Esophagus squamous epithelium (tissue), 5 donors: Measurements from ENCODE around the gene SIAH3. TPM values are rescaled to one million over a fixed set of nuclear protein-coding genes. Genes with fewer than 3 reads are reported as not detected.

Experiments used
- DNase-seq: peaks from one replicate; lab custom pipeline; 2025; lab: John Stamatoyannopoulos, UW
- H3K27ac ChIP-seq, 4 donors: fragments of 200-600 bp; sonication (generic); one replicate each; pipeline ENCODE4 v1.5.1; 2016 to 2019; ENCODE audit warnings: mild to moderate bottlenecking in 1 of 4
- H3K27me3 ChIP-seq, 4 donors: fragments of 200-600 bp; sonication (generic); 1 replicate in 3 of 4; 2 replicates in 1 of 4; pipeline versions ENCODE4 v1.5.1 to v1.6.0; 2017 to 2021; ENCODE audit warnings: antibody characterized with exemption in 1 of 4
- H3K36me3 ChIP-seq, 3 donors: fragments of 200-600 bp; sonication (generic); one replicate each; pipeline ENCODE4 v1.5.1; 2016 to 2019
- H3K4me1 ChIP-seq, 3 donors: fragments of 200-600 bp; sonication (generic); one replicate each; pipeline ENCODE4 v1.5.1; 2017 to 2019
- H3K4me3 ChIP-seq, 4 donors: fragments of 200-600 bp; sonication (generic); 1 replicate in 3 of 4; 2 replicates in 1 of 4; pipeline ENCODE4 v1.5.1; 2016 to 2019; ENCODE audit warnings: mild to moderate bottlenecking in 2 of 4, moderate library complexity in 1 of 4
- H3K9me3 ChIP-seq, 3 donors: fragments of 200-600 bp; sonication (generic); one replicate each; pipeline ENCODE4 v1.5.1; 2016 to 2019
- CTCF ChIP-seq, 6 experiments: fragments of 450-650 bp in 4 of 6; fragments of 200-600 bp in 2 of 6; sonication (generic) in 2 of 6; IDR thresholded peaks; one replicate each; pipeline ENCODE4 v1.5.1; 2016 to 2019; ENCODE audit warnings: antibody characterized with exemption in 6 of 6, mild to moderate bottlenecking in 4 of 6, moderate library complexity in 4 of 6
- POLR2A ChIP-seq, 4 donors: fragments of 450-650 bp; IDR thresholded peaks; one replicate each; pipeline ENCODE4 v1.6.1; 2017; ENCODE audit warnings: antibody characterized with exemption in 4 of 4, mild to moderate bottlenecking in 4 of 4, moderate library complexity in 3 of 4
- WGBS, 2 donors: methylation state at CpG; one replicate each; pipeline ENCODE4 v1.1.5; 2018; 5-methylcytosine and 5-hydroxymethylcytosine counted together
- intact Hi-C: fragments of 100-400 bp; cut with DNase I; formaldehyde crosslinking; loops from one replicate; pipeline ENCODE4 v1.15.0; 2022
- total RNA-seq, 4 donors: library from RNA; depleted of rRNA; stranded (reverse); fragments of >200 nt; gene quantifications; one replicate each; pipeline ENCODE4 v1.1.0, GENCODE V29; 2016
- donor health status: DM: yes; HTN: yes; CAD: no.

Gene SIAH3
- total RNA-seq, 4 donors from 2014 or later, result 0.09 TPM; not detected in 3

GRCh38 chr13:45865414-45865813, 13.9 kb upstream of the SIAH3 start:
- 60% methylated on average over 1 of the region's 2 CpGs for whole genome bisulfite sequencing, 2 donors

GRCh38 chr13:45863709-45864590, 12.4 kb upstream of the SIAH3 start:
- H3K27ac ChIP-seq, result no peak overlapping the region
- no peak for TF ChIP-seq CTCF (IDR thresholded peaks at IDR 0.05)
- TF ChIP-seq POLR2A (IDR thresholded peaks at IDR 0.05), result no peak
- no peak overlapping the region for H3K4me3 ChIP-seq
- H3K27me3 ChIP-seq, result peaks cover 0 to 31% (median 0%) of the 10 kb centered on the region in 4 donors
- WGBS, 2 donors, result 64 to 68% methylated on average over 10 of the region's 10 CpGs
- intact Hi-C loops, result no loop called here
- DNase-seq, result no peak
- H3K9me3 ChIP-seq, result no peaks in the 10 kb centered on the region
- H3K4me1 ChIP-seq, result no peaks in the 10 kb centered on the region
- H3K36me3 ChIP-seq, result no peaks in the 10 kb centered on the region

More at GRCh38 chr13:45865414-45865813, 13.9 kb upstream of the SIAH3 start:
- Histone ChIP-seq H3K36me3 (no peaks in the 10 kb centered on the region), H3K27ac (no peak overlapping the region), H3K4me3 (no peak overlapping the region), H3K9me3 (no peaks in the 10 kb centered on the region), H3K4me1 (no peaks in the 10 kb centered on the region), H3K27me3 (peaks cover 0 to 22% (median 0%) of the 10 kb centered on the region in 4 donors)
- intact Hi-C loops, result no loop called here
- no peak for TF ChIP-seq CTCF (IDR thresholded peaks at IDR 0.05)
- TF ChIP-seq POLR2A (IDR thresholded peaks at IDR 0.05), result no peak
- no peak for DNase-seq

- no peak for TF ChIP-seq POLR2A (IDR thresholded peaks at IDR 0.05)
- TF ChIP-seq CTCF (IDR thresholded peaks at IDR 0.05), result no peak
Measured at GRCh38 chr13:45861322-45861721, 9.8 kb upstream of the SIAH3 start.

DNA sequence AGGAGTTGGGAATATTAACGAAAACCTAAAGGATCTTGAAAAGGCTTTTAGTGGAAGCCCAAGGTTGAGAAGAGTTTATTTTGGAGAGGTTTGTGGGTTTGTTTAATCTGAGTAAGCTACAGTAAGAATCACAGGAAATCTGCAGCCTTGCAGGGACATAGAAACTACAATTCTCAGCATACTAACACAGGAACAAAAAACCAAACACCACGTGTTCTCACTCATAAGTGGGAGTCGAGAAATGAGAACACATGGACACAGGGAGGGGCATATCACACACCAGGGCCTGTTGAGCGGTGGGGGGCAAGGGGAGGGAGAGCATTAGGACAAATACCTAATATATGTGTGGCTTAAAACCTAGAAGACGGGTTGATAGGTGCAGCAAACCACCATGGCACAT, 8.7 kb upstream of the SIAH3 start:
- Histone ChIP-seq H3K4me1 (no peaks in the 10 kb centered on the region), H3K4me3 (no peak overlapping the region), H3K27ac (no peak overlapping the region), H3K27me3 (peaks cover 0 to 38% (median 0%) of the 10 kb centered on the region in 4 donors), H3K9me3 (no peaks in the 10 kb centered on the region), H3K36me3 (no peaks in the 10 kb centered on the region)
- TF ChIP-seq CTCF (IDR thresholded peaks at IDR 0.05) (no peak), POLR2A (IDR thresholded peaks at IDR 0.05) (no peak)
- 72 to 75% methylated on average over 5 of the region's 5 CpGs for WGBS, 2 donors
- intact Hi-C loops, result no loop called here
- no peak for DNase-seq

More at GRCh38 chr13:45861322-45861721, 9.8 kb upstream of the SIAH3 start:
- no peaks in the 10 kb centered on the region for H3K9me3 ChIP-seq
- H3K36me3 ChIP-seq, result no peaks in the 10 kb centered on the region
- no peaks in the 10 kb centered on the region for H3K4me1 ChIP-seq
- H3K27me3 ChIP-seq, result peaks cover 0 to 31% (median 0%) of the 10 kb centered on the region in 4 donors
- intact Hi-C loops, result no loop called here
- no peak for DNase-seq
- H3K4me3 ChIP-seq, result no peak overlapping the region
- no peak overlapping the region for H3K27ac ChIP-seq

DNA sequence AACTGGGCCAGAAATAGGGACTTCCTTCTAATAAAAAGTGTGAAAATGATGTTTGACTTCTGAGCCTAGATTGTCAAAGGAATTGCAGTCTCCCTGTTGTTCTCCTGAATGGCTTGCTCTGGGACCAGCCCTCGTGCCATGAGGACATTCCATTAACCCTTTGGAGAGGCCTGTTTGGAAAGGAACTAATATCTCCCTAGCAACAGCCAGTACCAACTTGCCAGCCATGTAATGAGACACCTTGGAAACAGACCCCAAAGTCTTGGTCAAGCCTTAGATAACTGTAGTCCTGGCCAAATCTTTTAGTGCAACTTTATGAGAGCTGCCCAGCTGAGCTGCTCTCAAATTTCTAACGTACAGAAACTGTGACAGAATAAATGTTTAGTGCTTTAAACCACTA, 8.2 kb upstream of the SIAH3 start:
- TF ChIP-seq POLR2A (IDR thresholded peaks at IDR 0.05), result no peak
- no peak for TF ChIP-seq CTCF (IDR thresholded peaks at IDR 0.05)
- 41 to 58% methylated on average over 2 of the region's 2 CpGs for WGBS, 2 donors
- Histone ChIP-seq H3K4me3 (no peak overlapping the region), H3K27ac (no peak overlapping the region), H3K36me3 (no peaks in the 10 kb centered on the region), H3K4me1 (no peaks in the 10 kb centered on the region), H3K9me3 (no peaks in the 10 kb centered on the region), H3K27me3 (peaks cover 0 to 41% (median 0%) of the 10 kb centered on the region in 4 donors)
- intact Hi-C loops, result no loop called here
- no peak for DNase-seq
